ENCODE results near the gene SMURF2. TPM values are rescaled to one million over a fixed set of nuclear protein-coding genes. Genes with fewer than 3 reads are reported as not detected.

SMURF2 gene
- polyA plus RNA-seq, 4 donors = 8.0 to 20.1 (median 12.9) TPM

DNA sequence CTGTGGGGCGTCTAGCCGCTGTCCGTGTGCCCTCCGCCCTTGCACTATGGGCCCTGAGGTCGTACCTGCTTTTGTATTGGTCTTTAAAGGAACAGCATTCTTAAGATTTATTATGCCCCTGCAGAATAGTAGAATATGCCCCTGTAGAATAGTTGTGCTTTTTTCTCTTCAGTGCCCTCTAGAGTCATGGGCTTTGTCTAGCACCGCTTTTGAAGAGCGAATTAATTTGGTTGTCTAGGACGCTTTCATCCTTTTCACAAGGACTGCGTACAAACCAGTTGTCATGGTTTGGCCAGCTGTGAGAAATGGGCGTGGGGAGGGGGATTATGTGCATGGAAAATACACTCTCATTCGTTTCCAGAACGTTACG is 154.7 kb downstream of the SMURF2 start:
- H3K27ac ChIP-seq (ENCODE audit: low read depth in 1 of 3, low read length in 2 of 3) = peak overlapping the region; percentile 98 to 100 (median 99)
- H3K36me3 ChIP-seq (ENCODE audit: control insufficient read depth in 3 of 3, insufficient read depth in 2 of 3, low read depth in 1 of 3, low read length in 3 of 3) = peaks cover 10 to 26% (median 17%) of the 10 kb centered on the region in 3 donors
- peaks cover 0 to 15% (median 11%) of the 10 kb centered on the region in 3 donors for H3K4me1 ChIP-seq (ENCODE audit: control insufficient read depth in 3 of 3, insufficient read depth in 2 of 3, low read depth in 1 of 3, low read length in 2 of 3)
- no peaks in the 10 kb centered on the region for H3K9me3 ChIP-seq (ENCODE audit: control insufficient read depth in 2 of 2, insufficient read depth in 1 of 2, low read depth in 1 of 2, low read length in 1 of 2)
- peak; percentile 68 to 81 for DNase-seq
- FAIRE-seq = no peak
- 0 to 1% (median 1%) methylated on average over 13 of the region's 13 CpGs for WGBS, 3 donors
- no peaks in the 10 kb centered on the region for H3K27me3 ChIP-seq (ENCODE audit: control insufficient read depth in 3 of 3, insufficient read depth in 3 of 3, low read length in 3 of 3)
- peak overlapping the region; percentile 67 to 97 (median 78) for H3K4me3 ChIP-seq (ENCODE audit: low read depth in 1 of 3, low read length in 3 of 3)

DNA sequence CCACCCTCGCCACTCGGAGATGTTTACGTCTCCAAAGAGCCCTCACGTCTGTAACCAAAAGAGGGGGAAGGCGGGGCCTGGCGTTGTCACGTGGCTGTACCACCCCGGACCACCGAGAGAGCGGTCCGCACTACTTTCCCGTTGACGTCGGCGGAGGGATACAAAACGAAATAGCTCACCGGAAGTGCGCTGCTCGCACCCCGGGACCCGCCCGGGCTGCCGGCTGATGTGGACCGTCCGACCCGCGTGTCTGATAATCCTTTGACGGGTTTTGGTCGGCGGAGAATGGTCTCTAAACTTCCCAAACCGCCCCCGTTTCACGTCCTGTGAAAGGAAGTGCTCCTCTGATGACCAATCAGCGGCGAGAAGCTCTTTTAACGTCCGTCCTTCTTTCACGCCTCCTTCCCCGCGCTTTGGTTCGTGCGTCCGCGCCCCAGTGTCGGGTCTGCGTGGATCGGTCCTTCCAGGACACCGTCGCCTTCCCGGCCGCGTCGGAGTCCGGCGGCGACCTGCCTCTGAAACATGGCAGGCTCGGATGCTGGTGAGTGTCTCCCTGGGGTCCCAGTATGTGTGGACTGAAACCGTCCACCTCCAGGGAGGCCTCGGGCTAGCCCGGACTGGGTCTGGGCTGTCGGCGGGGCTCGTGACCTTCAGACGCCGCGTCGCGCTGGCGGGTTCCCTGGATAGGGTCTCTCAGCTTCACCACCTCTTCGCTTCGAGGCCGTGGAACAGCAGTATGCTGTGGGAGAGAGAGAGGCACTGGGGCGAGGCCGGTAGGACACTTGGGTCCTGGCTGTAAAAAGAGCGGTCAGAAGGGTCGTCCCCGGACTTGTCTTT is 155.3 kb downstream of the SMURF2 start, which contains the start of gene CEP95:
Gene CEP95 (plus strand): TSS at position 402 of the 837 bp plus-strand sequence. CDS start 121 bp downstream, at position 523.
- 0% methylated on average over 76 to 77 of the region's 77 CpGs for WGBS, 3 donors
- FAIRE-seq = no peak
- Histone ChIP-seq H3K27me3 (ENCODE audit: control insufficient read depth in 3 of 3, insufficient read depth in 3 of 3, low read length in 3 of 3) (no peaks in the 10 kb centered on the region), H3K4me3 (ENCODE audit: low read depth in 1 of 3, low read length in 3 of 3) (peak within 1 kb of the TSS; percentile 67 to 97 (median 79)), H3K9me3 (ENCODE audit: control insufficient read depth in 2 of 2, insufficient read depth in 1 of 2, low read depth in 1 of 2, low read length in 1 of 2) (no peaks in the 10 kb centered on the region), H3K4me1 (ENCODE audit: control insufficient read depth in 3 of 3, insufficient read depth in 2 of 3, low read depth in 1 of 3, low read length in 2 of 3) (peaks cover 0 to 15% (median 11%) of the 10 kb centered on the region in 3 donors), H3K36me3 (ENCODE audit: control insufficient read depth in 3 of 3, insufficient read depth in 2 of 3, low read depth in 1 of 3, low read length in 3 of 3) (peaks cover 13 to 27% (median 18%) of the 10 kb centered on the region in 3 donors), H3K27ac (ENCODE audit: low read depth in 1 of 3, low read length in 2 of 3) (peak within 1 kb of the TSS; percentile 98 to 100 (median 99))
- DNase-seq = peak; percentile 95 to 99

DNA sequence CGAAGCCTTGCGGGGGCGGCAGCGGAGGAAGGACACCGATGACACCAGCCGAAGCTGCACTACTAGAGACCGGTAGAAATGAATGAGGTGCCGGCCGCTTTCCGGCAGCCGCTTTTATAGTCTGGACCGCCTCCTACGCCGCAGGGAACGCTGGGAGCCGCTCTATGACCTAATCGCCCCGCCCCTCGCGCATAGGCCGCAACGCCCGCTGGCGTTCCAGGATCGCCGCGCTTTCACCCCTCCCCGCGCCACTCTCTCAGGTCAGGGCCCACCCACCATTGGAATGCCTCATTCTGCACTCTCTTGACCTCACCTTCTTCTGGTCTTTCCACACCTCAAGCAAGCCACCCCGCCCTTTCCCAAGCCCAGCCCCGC is 155.9 kb downstream of the SMURF2 start, which contains the start of gene DDX5:
Gene DDX5 (minus strand): TSS at position 89 of the 375 bp plus-strand sequence. CDS start 170 bp downstream, outside the sequence.
- Histone ChIP-seq H3K4me3 (ENCODE audit: low read depth in 1 of 3, low read length in 3 of 3) (peak within 1 kb of the TSS; percentile 67 to 97 (median 79)), H3K36me3 (ENCODE audit: control insufficient read depth in 3 of 3, insufficient read depth in 2 of 3, low read depth in 1 of 3, low read length in 3 of 3) (peaks cover 19 to 31% (median 19%) of the 10 kb centered on the region in 3 donors)
- FAIRE-seq = no peak

GRCh38 chr17:64505340-64506200 is 156.5 kb downstream of the SMURF2 start:
- Histone ChIP-seq H3K9me3 (ENCODE audit: control insufficient read depth in 2 of 2, insufficient read depth in 1 of 2, low read depth in 1 of 2, low read length in 1 of 2) (no peaks in the 10 kb centered on the region), H3K36me3 (ENCODE audit: control insufficient read depth in 3 of 3, insufficient read depth in 2 of 3, low read depth in 1 of 3, low read length in 3 of 3) (peaks cover 17 to 37% (median 22%) of the 10 kb centered on the region in 3 donors), H3K27me3 (ENCODE audit: control insufficient read depth in 3 of 3, insufficient read depth in 3 of 3, low read length in 3 of 3) (no peaks in the 10 kb centered on the region), H3K4me3 (ENCODE audit: low read depth in 1 of 3, low read length in 3 of 3) (peak overlapping the region; percentile 67 to 97 (median 79)), H3K27ac (ENCODE audit: low read depth in 1 of 3, low read length in 2 of 3) (peak overlapping the region; percentile 98 to 100 (median 99)), H3K4me1 (ENCODE audit: control insufficient read depth in 3 of 3, insufficient read depth in 2 of 3, low read depth in 1 of 3, low read length in 2 of 3) (peaks cover 0 to 15% (median 11%) of the 10 kb centered on the region in 3 donors)
- WGBS, 3 donors = 0 to 1% (median 0%) methylated on average over 71 to 76 of the region's 76 CpGs
- DNase-seq (peak; percentile 91 to 96), FAIRE-seq (no peak)

More for the DNA sequence above, 155.9 kb downstream of the SMURF2 start, which contains the start of gene DDX5:
- H3K9me3 ChIP-seq (ENCODE audit: control insufficient read depth in 2 of 2, insufficient read depth in 1 of 2, low read depth in 1 of 2, low read length in 1 of 2) = no peaks in the 10 kb centered on the region
- H3K4me1 ChIP-seq (ENCODE audit: control insufficient read depth in 3 of 3, insufficient read depth in 2 of 3, low read depth in 1 of 3, low read length in 2 of 3) = peaks cover 0 to 15% (median 11%) of the 10 kb centered on the region in 3 donors
- 0% methylated on average over 13 to 31 of the region's 31 CpGs for WGBS, 3 donors
- peak in 1 of 2 donors; percentile 99 for DNase-seq
- no peaks in the 10 kb centered on the region for H3K27me3 ChIP-seq (ENCODE audit: control insufficient read depth in 3 of 3, insufficient read depth in 3 of 3, low read length in 3 of 3)
- H3K27ac ChIP-seq (ENCODE audit: low read depth in 1 of 3, low read length in 2 of 3) = peak within 1 kb of the TSS; percentile 98 to 100 (median 99)

- Histone ChIP-seq H3K4me1 (ENCODE audit: control insufficient read depth in 3 of 3, insufficient read depth in 2 of 3, low read depth in 1 of 3, low read length in 2 of 3) (peaks cover 0 to 15% (median 11%) of the 10 kb centered on the region in 3 donors), H3K9me3 (ENCODE audit: control insufficient read depth in 2 of 2, insufficient read depth in 1 of 2, low read depth in 1 of 2, low read length in 1 of 2) (no peaks in the 10 kb centered on the region), H3K4me3 (ENCODE audit: low read depth in 1 of 3, low read length in 3 of 3) (peak overlapping the region; percentile 67 to 97 (median 79)), H3K27me3 (ENCODE audit: control insufficient read depth in 3 of 3, insufficient read depth in 3 of 3, low read length in 3 of 3) (no peaks in the 10 kb centered on the region), H3K27ac (ENCODE audit: low read depth in 1 of 3, low read length in 2 of 3) (peak overlapping the region; percentile 98 to 100 (median 99)), H3K36me3 (ENCODE audit: control insufficient read depth in 3 of 3, insufficient read depth in 2 of 3, low read depth in 1 of 3, low read length in 3 of 3) (peaks cover 17 to 41% (median 23%) of the 10 kb centered on the region in 3 donors)
- FAIRE-seq (no peak), DNase-seq (peak in 1 of 2 donors; percentile 39)
- WGBS, 3 donors = 1% methylated on average over 13 of the region's 13 CpGs
These were observed 157.3 kb downstream of the SMURF2 start for GRCh38 chr17:64504769-64505339.

GRCh38 chr17:64503821-64504768 is 158.0 kb downstream of the SMURF2 start:
- 19 to 27% (median 20%) methylated on average over 7 of the region's 7 CpGs for WGBS, 3 donors
- Histone ChIP-seq H3K4me3 (ENCODE audit: low read depth in 1 of 3, low read length in 3 of 3) (peak overlapping the region; percentile 67 to 97 (median 79)), H3K36me3 (ENCODE audit: control insufficient read depth in 3 of 3, insufficient read depth in 2 of 3, low read depth in 1 of 3, low read length in 3 of 3) (peaks cover 13 to 42% (median 23%) of the 10 kb centered on the region in 3 donors), H3K27ac (ENCODE audit: low read depth in 1 of 3, low read length in 2 of 3) (peak overlapping the region in 2 of 3 donors; percentile 98 to 100), H3K4me1 (ENCODE audit: control insufficient read depth in 3 of 3, insufficient read depth in 2 of 3, low read depth in 1 of 3, low read length in 2 of 3) (peaks cover 0 to 15% (median 11%) of the 10 kb centered on the region in 3 donors), H3K9me3 (ENCODE audit: control insufficient read depth in 2 of 2, insufficient read depth in 1 of 2, low read depth in 1 of 2, low read length in 1 of 2) (no peaks in the 10 kb centered on the region), H3K27me3 (ENCODE audit: control insufficient read depth in 3 of 3, insufficient read depth in 3 of 3, low read length in 3 of 3) (no peaks in the 10 kb centered on the region)
- DNase-seq (no peak), FAIRE-seq (no peak)

GRCh38 chr17:64503341-64503740 is 158.8 kb downstream of the SMURF2 start:
- Histone ChIP-seq H3K4me1 (ENCODE audit: control insufficient read depth in 3 of 3, insufficient read depth in 2 of 3, low read depth in 1 of 3, low read length in 2 of 3) (peaks cover 0 to 14% (median 11%) of the 10 kb centered on the region in 3 donors), H3K9me3 (ENCODE audit: control insufficient read depth in 2 of 2, insufficient read depth in 1 of 2, low read depth in 1 of 2, low read length in 1 of 2) (no peaks in the 10 kb centered on the region), H3K4me3 (ENCODE audit: low read depth in 1 of 3, low read length in 3 of 3) (no peak overlapping the region), H3K27ac (ENCODE audit: low read depth in 1 of 3, low read length in 2 of 3) (no peak overlapping the region), H3K36me3 (ENCODE audit: control insufficient read depth in 3 of 3, insufficient read depth in 2 of 3, low read depth in 1 of 3, low read length in 3 of 3) (peaks cover 12 to 44% (median 25%) of the 10 kb centered on the region in 3 donors), H3K27me3 (ENCODE audit: control insufficient read depth in 3 of 3, insufficient read depth in 3 of 3, low read length in 3 of 3) (no peaks in the 10 kb centered on the region)
- FAIRE-seq (no peak), DNase-seq (no peak)
- 65 to 81% (median 70%) methylated on average over 5 of the region's 5 CpGs for WGBS, 3 donors

All from small intestine (tissue), 7 donors.